ENCODE measurements around the gene TXNL4B. TPM values are rescaled to one million over a fixed set of nuclear protein-coding genes. Genes with fewer than 3 reads are reported as not detected.

The TXNL4B gene
- total RNA-seq, 4 donors from 2014 or later: 6.0 to 13.7 (median 10.0) TPM

DNA sequence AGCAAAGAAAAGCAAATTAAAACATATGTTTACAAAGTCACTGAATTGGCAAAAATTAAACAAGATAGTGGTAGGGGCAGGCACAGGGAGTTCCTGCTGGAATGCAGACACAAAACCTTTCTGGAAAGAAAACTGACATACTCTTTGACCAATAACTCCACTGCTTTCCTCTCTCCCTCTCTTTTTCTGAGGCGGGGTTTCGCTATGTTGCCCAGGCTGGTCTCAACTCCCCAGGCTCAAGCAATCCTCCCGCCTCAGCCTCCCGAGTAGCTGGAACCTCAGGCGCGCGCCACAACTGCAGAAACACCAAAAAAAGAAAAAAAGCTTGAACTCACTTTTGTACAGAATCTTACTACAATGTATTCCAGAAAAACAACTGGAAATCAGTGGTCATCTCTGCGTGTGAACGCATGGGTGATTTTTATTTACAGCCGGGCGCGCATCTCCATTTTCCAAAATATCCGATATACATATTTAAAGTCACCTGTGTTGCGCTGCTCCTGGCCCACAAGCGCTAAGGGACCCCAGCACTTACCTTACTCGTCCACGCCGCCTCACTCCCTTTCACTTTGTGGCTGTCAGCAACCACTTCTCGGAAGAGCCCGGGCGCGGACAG is 480 bp downstream of the TXNL4B start:
- Histone ChIP-seq H3K4me3 (peak overlapping the region; percentile 89 to 95 (median 92)), H3K27me3 (no peaks in the 10 kb centered on the region), H3K27ac (peak overlapping the region; percentile 87 to 96 (median 91)), H3K9me3 (no peaks in the 10 kb centered on the region), H3K36me3 (peaks cover 4 to 38% of the 10 kb centered on the region in 2 donors), H3K4me1 (peaks cover 29 to 32% of the 10 kb centered on the region in 2 donors)
- intact Hi-C loops (cut with DNase I; ENCODE audit: low total_unique reads) (loop anchor here (1.0 to 2.0 kb wide), 3 partner anchors 85 to 630 kb away; partner anchors contain the start of genes DHODH, IST1 and ZNF23), in situ Hi-C loops (cut with MboI; ENCODE audit: low sequenced_read_pairs in 4 of 4) (loop anchor here in 3 of 4 donors (10.0 kb wide), 2 partner anchors 78 to 278 kb away; no protein-coding TSS in a partner anchor)
- DNase-seq (no peak), ATAC-seq (peak; percentile 23 to 28)
- TF ChIP-seq, protein P1, sequence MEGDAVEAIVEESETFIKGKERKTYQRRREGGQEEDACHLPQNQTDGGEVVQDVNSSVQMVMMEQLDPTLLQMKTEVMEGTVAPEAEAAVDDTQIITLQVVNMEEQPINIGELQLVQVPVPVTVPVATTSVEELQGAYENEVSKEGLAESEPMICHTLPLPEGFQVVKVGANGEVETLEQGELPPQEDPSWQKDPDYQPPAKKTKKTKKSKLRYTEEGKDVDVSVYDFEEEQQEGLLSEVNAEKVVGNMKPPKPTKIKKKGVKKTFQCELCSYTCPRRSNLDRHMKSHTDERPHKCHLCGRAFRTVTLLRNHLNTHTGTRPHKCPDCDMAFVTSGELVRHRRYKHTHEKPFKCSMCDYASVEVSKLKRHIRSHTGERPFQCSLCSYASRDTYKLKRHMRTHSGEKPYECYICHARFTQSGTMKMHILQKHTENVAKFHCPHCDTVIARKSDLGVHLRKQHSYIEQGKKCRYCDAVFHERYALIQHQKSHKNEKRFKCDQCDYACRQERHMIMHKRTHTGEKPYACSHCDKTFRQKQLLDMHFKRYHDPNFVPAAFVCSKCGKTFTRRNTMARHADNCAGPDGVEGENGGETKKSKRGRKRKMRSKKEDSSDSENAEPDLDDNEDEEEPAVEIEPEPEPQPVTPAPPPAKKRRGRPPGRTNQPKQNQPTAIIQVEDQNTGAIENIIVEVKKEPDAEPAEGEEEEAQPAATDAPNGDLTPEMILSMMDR (IDR thresholded peaks at IDR 0.05 in 4 of 5, conservative IDR thresholded peaks at IDR 0.05 in 1 of 5): no peak
- TF ChIP-seq POLR2A (IDR thresholded peaks at IDR 0.05): no peak

DNA sequence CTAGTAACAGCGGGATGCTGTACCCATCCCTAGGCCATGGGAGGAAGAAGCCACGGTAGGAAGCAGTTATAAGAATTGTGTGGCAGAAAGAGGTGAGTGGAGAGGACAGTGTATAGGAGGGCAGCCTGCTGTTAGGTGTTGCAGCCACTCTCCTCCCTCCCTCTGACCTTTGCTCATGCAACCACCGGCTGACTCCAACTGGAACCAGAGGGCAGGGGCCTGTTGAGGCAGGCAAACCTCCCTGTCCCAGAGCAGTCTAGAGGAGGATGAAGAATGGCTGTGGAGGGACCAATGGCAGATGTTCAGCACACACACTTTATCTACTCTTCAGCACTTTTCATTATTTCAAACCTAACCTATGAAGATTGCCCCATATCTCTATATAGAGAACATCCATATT is 2.2 kb downstream of the TXNL4B start:
- H3K9me3 ChIP-seq: no peaks in the 10 kb centered on the region
- H3K36me3 ChIP-seq: peaks cover 4 to 36% of the 10 kb centered on the region in 2 donors
- no peak overlapping the region for H3K4me3 ChIP-seq
- no peak overlapping the region for H3K27ac ChIP-seq
- in situ Hi-C loops (cut with MboI; ENCODE audit: low sequenced_read_pairs in 4 of 4) (loop anchor here in 3 of 4 donors (10.0 kb wide), 2 partner anchors 76 to 276 kb away; no protein-coding TSS in a partner anchor), intact Hi-C loops (cut with DNase I; ENCODE audit: low total_unique reads) (no loop called here)
- peaks cover 29 to 32% of the 10 kb centered on the region in 2 donors for H3K4me1 ChIP-seq
- no peak for ATAC-seq
- no peak for TF ChIP-seq POLR2A (IDR thresholded peaks at IDR 0.05)
- TF ChIP-seq, protein P1 (IDR thresholded peaks at IDR 0.05 in 4 of 5, conservative IDR thresholded peaks at IDR 0.05 in 1 of 5): no peak
- no peak for DNase-seq
- H3K27me3 ChIP-seq: no peaks in the 10 kb centered on the region

DNA sequence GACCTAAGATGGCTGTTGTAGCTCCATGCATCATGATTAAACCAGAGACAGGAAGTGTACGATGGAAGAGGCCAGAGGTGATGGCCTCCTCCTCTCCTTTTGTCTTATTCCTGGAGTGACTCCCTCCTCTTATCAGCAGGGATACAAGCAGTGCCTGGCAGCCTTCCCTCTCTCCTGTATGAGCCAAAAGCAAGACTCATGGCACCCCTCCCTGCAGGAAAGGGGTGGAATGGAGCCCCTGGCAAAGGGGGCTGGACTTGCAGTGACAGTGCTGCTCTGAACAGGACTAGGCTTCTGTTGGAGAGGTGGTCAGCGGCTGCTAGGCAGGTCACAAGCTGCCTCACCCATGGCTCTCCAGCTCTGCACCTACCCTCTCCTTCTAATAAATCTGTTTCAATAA is 8.4 kb downstream of the TXNL4B start:
- in situ Hi-C loops (cut with MboI; ENCODE audit: low sequenced_read_pairs in 4 of 4): no loop called here
- ATAC-seq (no peak), DNase-seq (no peak)
- intact Hi-C loops (cut with DNase I; ENCODE audit: low total_unique reads): no loop called here
- peaks cover 7 to 53% of the 10 kb centered on the region in 2 donors for H3K36me3 ChIP-seq
- H3K4me1 ChIP-seq: no peaks in the 10 kb centered on the region
- H3K27ac ChIP-seq: no peak overlapping the region
- H3K27me3 ChIP-seq: no peaks in the 10 kb centered on the region
- TF ChIP-seq POLR2A (IDR thresholded peaks at IDR 0.05): no peak
- TF ChIP-seq, protein P1 (IDR thresholded peaks at IDR 0.05 in 4 of 5, conservative IDR thresholded peaks at IDR 0.05 in 1 of 5): no peak
- H3K4me3 ChIP-seq: no peak overlapping the region
- no peaks in the 10 kb centered on the region for H3K9me3 ChIP-seq

DNA sequence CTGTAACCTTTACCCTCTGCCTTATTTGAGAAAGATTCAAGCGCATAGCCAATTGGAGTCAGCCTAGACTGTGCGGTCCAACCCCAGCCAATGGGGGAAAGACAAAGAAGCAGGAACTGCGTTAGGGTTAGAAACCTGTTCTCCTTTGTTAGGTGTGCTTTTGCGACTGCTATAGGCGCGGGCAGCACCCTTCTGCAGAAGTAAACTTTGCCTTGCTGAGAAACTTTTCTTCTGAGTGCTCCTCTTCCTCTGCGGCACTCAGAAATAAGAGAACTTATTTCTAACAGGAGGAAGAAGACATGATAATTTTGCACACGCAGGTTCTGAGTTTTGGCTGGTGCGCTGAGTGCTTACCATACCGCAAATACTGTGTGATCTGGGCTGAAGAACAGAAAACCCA is 9.0 kb downstream of the TXNL4B start:
- Histone ChIP-seq H3K27ac (no peak overlapping the region), H3K27me3 (no peaks in the 10 kb centered on the region), H3K36me3 (peaks cover 4 to 47% of the 10 kb centered on the region in 2 donors), H3K9me3 (no peaks in the 10 kb centered on the region), H3K4me1 (no peaks in the 10 kb centered on the region), H3K4me3 (no peak overlapping the region)
- in situ Hi-C loops (cut with MboI; ENCODE audit: low sequenced_read_pairs in 4 of 4) (no loop called here), intact Hi-C loops (cut with DNase I; ENCODE audit: low total_unique reads) (no loop called here)
- DNase-seq (no peak), ATAC-seq (no peak)
- TF ChIP-seq POLR2A (IDR thresholded peaks at IDR 0.05): no peak
- TF ChIP-seq, protein P1 (IDR thresholded peaks at IDR 0.05 in 4 of 5, conservative IDR thresholded peaks at IDR 0.05 in 1 of 5): no peak
